HL-60/S4 treated with retinoic acid at 250 ng/mL for 4 days and 3 days (cell line): ENCODE data around the gene ZIC5.

Source experiments
- in situ Hi-C: fragments of 300-500 bp; cut with MboI; formaldehyde crosslinking; loops from 2 replicates; pipeline ENCODE4 v1.7.0; 2022; ENCODE audit warnings: low sequenced_read_pairs

Gene ZIC5

DNA sequence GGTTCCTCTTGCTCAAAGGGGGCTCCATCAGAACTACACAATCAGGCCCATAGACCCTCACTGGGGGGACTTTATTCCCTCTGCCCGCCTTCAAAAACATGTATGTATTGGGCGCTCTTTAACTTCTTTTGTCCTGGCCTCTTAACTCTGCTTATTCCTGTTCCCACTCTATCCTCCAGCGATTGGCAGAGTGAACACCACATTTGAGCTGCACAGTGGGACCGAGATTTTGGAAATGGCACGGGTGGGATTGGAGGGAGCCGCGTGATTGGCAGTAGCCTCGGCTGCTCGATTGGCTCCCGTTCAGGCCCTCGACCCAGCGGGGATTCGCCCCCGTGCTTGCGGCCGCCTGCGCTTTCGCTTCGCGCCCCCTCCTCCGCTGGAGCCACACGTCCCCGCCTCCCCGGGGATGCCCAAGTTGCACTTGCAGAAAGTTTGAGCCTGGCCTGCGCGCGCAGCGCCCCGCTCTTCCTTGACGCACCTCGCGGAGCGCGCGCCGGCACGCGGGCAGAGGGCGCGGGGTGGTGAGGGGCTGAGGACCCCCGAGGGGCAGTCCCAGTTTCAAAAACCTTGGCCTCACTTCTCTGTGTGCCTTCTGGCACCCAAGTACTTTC, at the start of gene ZIC5:
TSS of gene ZIC5 (minus strand) at position 192 of the 614 bp plus-strand sequence. CDS start at position 28, 164 bp downstream.
- in situ Hi-C loops: no loop called here

DNA sequence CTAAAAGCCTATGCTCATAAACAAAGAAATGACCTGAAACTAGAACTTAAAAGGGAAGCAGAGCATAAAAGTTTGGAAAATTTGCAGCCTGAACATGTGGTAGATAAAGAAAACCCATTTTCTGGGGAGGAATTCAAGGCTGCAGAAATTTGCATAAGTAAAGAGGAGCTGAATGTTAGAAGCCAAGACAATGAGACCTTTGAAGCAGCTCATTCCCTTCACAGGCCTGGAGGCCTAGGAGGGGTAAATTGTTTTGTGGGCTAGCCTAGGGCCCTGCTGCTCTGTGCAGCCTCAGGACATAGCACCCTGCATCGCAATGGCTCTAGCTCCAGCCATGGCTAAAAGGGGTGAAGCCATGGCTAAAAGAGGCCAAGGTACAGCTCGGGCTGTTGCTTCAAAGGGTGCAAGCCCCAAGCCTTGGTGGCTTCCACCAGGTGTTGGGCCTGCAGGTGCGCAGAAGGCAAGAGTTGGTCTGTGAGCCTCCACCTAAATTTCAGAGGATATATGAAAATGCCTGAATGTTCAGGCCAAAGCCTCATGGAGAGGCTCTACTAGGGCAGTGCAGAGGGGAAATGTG, 48.3 kb upstream of the ZIC5 start:
- in situ Hi-C loops: no loop called here

DNA sequence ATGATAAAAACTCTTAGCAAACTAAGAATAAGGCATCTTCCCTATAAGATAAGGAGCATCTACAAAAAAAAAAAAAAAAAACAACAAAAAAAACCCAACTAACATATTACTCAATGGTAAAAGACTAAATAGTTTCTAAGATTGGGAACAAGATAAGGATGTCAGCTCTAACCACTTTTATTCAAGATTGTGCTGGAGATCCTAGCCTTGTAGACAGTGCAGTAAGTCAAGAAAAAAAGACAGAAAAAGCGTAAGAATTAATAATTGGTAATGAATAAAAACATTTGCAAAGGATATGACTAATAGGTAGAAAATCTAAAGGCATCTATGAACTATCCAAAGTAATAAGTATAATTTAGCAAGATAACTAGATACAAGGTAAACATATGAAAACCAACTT, 43.1 kb upstream of the ZIC5 start:
- in situ Hi-C loops: no loop called here

DNA sequence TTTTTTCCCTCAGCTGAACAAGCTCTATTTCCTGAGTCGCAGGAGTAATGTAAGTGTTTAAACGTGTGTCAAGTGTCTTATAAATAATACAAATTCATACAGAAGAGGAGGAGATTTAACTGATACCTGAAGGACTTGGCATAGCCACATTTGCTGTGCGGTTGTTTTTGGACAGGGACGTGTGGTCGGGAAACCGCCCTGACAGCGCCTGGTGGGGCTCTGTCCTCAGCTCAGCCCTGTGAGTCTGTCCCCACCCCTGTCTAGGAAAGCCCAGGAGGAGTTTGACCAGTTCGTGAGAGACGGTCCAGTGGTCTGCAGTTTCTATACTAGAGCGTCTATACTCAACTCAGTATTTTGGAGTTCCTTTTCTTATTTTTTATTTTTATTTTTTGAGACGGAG, 26.7 kb upstream of the ZIC5 start:
- in situ Hi-C loops: no loop called here

DNA sequence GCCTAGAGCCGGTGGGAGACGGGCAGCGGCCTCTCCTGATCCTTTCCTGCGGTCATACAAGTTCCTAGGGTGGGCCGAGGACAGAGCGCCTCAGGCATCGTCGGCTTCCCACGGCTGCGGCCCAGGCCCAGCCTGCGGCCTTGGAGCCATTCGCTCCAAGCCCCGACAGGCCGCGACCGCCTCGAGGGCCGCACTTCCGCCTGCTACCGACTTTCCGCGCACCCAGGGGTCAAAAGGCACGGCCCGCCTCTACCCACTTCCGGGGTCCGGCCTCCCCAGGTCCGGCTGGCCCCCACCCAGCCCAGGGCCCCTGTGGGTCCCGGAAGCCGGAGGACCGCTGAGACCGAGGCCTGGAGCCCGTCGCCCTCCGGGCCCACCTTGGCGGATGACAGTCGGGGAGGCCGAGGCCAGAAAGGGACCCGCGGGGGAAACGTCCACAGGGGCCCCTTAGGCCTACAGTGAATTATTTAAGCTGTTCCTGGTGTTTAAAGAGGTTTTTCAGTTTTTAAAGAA, 26.2 kb upstream of the ZIC5 start:
- in situ Hi-C loops: no loop called here

DNA sequence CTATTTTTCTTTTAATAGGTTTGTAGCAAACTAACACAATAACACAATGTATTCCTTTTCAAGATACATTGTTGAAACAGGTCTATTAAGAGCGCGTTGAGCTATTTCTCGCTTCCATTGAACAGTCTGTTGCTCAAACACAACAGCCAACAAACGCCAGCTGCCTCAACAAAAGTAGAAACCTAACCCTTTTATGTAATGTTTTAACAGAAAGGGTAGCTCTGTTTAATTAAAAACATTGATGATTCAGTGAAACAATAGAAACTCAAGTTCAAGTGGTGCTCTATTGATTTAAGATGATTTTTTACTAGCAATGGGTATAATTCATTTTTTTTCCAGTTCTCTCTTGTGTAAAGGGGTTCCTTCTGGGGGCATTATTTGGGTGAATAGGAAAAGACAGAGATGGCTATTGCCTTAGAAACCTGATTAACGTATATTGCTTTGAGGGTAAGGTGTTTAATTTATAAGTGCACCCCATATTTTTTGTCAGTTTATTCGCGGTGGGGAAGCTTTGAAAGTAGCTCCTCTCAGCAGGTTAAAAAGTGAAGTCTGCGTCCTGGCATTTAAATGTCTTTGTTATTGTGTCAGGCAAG, 24.9 kb upstream of the ZIC5 start:
- in situ Hi-C loops: no loop called here

DNA sequence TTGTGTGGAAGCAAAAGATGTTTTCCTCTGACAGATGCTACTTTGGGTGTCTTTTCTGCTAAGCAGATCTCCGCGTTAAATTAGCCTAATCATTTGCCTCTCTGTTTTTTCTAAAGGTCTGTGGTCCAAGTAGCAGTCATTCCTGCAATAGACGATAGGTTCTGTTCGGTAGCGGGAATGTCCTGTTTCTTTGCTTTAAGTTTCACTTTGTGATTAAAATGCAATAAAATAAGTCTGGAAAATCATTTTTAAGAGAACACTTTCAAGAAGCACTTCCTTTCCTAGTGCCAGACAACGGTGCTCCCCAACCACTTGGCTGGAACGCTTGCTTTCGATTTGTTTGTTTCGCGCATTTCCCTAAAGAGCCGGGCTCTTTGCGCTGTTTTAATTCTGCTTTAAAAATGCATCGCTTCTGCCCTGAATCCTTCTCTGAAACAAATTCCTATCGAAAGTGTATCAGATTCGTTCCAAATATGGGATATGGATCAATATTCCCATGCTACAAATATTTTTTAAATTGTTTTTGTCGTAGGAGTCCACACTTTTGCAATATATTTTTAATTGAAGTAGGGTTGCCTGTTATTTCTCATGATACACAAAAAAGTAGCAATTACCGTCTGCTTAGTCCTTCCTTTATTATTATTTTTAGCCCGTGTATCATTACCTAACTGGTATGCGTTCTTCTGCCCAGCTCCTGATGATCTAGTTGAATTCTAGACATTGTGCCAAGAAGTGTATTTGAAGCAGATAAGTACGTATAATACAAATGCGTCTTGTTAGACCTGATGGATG, 24.2 kb upstream of the ZIC5 start:
- in situ Hi-C loops: no loop called here

DNA sequence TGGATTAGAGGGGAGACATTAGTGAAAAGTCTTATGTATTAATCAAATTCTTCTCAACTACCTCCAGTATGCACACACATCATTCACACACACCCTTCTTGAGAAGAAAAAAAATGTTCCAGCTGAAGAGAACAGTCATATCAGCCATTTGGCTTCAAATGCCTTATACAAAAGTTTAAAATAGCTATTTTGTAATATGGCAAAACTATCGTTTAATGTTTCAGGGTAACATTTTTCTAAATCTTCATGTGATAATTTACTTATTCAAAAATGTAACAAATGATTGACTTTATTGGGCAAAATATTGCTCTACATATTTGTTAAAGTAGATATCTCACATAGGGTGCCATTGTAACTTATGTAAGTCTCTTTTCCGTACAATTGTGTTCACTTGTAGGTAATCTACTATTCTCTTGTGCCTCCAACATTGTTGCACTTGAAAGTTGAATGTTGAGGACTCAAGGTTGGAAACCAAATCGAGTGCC, 23.6 kb upstream of the ZIC5 start:
- in situ Hi-C loops: no loop called here

DNA sequence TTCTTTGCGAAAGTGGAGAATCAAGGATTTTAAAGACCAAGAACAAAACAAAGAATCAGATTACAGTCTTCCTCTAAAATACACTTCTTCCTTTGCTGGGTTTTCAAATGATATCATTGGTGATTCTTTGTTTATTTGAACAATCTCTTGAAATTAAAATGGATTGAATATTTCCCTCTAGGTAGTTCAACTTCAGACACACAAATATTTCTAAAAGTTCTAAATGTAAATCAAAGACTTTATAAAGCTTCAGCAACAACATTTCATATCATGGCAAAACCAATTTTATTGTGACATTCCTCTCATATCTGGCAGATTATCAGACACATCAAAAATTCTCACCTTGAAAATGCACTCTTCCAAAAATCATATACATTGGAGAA, 23.1 kb upstream of the ZIC5 start:
- in situ Hi-C loops: no loop called here

DNA sequence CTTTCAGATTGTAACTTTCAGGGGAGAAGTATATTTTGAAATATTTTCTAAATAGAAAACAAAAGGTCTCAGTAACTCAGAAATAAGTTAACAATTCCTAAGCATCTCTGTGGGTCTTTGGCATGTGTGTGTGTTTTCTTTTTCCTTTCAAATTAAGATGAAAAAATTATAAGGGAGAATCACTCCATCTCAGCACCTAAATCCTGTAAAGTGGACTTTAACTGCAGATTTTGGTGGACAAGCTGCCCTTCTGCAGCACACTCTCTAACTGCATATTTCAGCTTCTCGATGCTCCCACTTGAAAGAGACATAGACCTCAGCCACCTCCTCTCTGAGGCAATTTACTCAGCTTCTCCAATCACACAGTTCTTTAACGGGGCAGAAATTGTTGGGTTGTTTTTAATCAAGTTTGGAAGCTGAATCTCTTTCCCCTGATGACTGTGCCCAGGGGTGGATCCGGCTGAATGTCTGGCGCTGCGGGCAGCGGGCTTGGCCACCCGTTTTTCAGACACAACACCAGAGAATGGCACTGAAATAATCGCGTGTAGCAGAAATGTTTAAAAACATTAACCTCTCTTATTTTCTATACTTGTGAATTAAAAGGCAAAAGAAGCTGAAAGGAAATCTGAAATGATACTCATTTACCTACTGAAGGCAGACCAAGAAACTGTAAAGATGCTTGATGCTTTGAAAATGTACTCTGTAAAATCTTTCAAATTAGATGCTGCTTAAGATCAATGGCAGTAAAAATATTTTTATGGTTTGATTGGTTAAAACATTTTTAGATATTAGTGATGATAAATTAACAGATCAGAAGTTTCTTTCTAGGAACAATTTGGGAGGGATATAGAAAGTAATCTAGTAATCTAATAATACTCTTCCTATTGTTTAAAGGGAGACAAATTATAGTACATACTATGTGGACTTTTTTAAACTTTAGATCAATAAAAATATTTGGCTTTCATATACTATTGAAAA, 22.4 kb upstream of the ZIC5 start:
- in situ Hi-C loops: no loop called here

DNA sequence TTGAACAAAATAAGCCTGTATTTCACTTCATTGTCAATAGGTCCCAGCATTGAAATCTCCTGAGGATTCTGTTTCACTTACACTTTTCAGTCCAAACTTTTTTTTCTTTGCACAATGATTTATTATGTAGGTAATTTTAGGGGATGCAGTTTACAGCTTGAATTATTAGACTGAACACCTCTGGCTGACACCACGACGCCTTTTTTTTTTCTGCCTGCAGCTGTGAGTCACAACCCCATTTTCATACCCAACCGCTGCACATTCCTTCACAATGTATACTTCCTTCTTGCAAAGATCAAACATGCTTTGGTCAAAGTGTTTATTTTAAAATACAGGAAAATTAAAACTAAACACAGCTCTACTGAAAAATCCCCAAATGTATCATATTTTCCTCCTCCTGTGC, 21.4 kb upstream of the ZIC5 start:
- in situ Hi-C loops: no loop called here

DNA sequence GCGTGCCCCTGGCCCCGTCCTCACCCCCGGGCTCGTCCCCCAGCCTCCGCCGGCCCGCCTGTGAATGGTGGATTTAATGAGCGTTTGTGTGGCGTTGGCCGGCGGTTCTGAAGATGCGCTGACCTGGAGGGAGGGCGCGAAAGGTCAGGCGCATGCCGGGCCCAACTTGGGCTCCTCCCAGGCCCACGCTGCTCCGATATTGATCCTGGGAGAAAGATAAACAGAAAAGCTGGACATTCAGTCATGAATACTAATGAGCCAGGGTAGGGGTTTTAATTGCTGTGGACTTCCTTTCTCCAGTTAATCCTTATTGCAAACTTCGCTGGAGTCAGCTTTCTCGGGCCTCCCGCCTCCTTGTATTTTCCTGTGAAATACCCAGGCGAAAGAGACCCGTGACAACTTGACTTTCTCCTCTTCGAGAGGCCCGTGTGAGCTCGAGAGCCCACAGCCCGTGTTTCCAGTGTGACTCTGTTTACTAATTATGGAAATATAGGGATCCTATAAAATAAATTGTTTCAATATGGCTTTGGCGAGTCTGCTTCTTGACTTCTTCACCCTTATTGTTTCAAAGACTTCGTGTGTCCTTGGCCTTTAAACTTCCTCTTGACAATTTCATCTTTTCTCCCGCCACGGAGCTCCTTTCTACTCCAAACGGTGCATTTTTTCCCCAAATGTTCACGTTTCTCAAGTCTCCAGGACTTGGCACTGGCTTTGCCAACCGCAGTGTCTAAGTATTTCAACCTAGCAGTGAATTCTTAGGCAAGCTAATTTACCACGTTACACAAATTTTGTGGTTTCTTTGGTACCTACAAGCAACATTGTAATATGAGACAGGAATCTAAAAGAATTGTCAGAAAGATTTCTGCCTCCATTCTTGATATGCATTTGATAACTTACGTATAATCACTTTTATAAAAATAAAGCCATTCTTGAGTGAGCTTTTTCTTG, 20.5 kb upstream of the ZIC5 start:
- in situ Hi-C loops: no loop called here

DNA sequence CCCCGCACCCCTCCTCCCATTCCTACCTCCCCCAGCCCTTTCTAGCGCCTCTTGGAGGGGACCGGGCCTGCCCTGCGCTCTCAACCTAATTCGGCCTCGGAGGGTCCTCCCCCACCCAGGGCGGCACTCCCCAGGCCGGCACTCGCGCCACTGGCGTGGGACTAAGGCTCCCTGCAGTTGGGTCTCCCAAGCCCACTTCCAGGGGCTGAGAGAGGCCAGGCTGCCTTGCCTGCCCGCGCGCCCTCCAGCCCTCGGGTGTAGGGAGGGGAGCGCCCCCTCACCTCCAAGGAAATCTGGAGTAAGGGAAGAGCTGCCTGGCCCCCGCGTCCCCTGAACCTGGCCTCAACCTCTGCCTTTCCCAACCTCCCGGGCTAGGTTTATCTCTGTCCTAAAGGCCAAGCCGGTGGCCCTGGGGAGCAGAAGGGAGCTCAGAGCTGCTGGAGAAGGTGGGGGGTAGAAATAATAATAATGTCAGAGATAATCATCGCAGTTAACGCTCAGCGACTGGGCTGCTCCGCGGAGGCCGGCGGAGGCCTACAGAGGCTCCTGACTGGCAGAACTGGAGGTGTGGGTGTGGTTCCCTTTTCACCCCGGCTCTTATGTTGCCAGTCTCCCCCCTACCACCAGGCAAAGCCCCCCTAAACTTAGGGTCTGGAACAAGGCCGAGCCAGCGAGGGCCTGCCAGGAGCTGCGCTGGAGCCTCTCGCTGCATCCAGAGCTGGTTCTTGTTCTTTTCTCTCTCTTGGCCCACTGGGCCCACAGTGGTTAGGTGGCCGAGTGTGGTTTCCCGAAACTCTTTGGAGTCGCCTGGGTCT, 19.7 kb upstream of the ZIC5 start:
- in situ Hi-C loops: no loop called here

DNA sequence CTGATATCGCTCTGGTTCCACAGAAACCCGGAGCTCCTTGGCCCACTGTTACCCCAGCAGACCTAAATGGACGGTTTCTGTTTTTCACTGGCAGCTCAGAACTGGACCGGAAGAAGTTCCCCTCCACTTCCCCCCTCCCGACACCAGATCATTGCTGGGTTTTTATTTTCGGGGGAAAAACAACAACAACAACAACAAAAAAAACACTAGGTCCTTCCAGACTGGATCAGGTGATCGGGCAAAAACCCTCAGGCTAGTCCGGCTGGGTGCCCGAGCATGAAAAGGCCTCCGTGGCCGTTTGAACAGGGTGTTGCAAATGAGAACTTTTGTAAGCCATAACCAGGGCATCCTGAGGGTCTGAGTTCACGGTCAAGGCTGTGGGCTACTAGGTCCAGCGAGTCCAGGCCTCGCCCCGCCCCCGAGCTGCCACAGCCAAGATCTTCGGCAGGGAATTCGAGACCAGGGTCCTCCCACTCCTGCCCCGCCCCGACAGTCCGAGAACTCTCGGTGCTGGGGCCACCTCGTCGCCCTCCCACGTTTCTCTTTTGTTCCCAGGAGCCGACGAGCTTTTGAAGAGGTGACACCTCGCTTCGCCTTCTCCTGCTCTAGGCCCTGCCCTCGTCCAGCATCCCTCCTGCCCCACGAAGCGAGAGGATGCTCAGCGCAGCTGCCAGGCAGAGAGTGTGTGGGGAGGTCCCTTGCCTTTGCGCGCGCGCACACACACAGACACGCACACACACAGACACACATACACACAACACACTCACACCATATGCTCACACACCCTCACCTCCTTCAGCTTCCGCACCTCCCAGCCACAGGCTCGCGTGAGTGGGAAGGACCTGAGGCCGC, 18.8 kb upstream of the ZIC5 start:
- in situ Hi-C loops: no loop called here

DNA sequence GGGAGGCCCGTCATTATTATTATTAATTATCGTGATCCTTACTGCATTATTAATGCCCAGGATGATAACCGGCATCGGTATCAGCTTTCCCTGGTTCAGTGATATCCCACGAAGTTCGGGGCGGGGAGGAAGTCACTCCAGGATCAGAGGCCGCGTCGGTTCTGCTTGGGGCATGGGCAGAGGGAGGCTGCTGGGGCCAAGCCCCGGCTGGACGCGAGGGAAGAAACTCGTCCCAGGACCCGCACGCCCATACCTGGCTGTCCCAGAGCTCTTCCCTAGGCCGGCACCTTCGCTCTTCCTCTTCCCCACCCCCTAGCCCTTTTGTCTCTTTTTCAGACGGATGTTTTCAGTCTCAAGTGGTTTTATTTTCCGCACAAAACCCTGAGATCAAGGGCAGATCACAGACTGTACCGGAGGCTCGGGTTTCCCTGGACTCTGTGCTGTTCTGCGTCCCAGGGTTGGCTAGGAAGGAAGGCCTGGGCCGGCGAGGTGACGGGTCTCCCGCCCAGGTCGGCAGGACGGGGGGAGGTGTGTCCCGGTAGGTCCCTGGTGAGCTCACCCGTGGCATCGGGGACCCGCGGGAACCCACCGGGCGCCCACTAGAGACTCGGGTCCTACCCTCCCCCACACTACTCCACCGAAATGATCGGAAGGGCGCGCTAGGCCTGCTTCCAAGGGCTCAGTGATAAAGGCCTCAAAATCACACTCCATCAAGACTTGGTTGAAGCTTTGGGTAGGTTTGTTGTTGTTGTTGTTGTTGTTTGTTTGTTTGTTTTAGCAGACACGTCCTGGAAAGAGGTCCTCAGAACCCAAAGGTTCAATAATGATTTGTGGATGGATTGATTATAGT, 17.9 kb upstream of the ZIC5 start:
- in situ Hi-C loops: no loop called here

DNA sequence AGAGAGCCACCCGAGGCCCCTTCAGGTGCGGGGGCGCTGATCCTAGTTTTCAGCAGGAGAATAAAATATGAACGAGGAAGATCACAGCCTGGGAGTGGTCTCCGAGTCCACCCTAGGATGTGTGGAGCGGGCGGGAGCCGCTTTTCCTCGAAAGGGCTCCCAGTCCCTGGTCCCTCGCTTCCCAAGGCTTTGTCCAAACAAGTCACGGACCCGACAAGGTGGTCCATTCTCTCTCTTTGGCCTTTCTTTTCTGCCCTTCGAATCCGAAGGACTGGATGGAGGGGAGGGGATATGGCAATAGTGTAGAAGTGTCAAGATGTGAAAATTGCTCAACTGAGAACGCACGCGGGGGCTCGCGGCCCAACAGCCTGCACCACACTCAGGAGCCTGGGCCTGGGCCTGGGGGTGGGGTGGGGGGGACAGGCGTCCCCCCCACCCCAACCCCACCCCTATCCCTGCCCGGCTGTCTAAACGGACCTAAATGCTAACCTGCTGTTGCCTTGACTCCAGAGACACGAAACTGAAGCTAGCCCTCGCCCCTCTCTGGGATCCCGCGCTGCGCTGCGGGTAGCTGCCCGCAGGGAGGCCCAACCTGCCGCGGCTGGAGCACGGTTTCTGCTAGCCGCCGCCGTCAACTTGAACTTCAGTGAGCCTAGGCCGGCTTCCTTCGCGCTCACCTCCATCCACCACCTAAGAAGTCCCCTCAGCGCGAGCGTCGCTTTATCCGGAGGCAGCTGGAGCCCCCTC, 17.1 kb upstream of the ZIC5 start:
- in situ Hi-C loops: no loop called here
